Gastroesophageal sphincter (tissue), 3 donors: Measurements from ENCODE around the gene DNAJC24.

Experiments
- CTCF ChIP-seq, 4 experiments: fragments of 200-600 bp in 2 of 4; fragments of 450-650 bp in 2 of 4; sonication (generic) in 1 of 4; IDR thresholded peaks; one replicate each; pipeline ENCODE4 v1.5.1; 2017 to 2019; ENCODE audit warnings: antibody characterized with exemption in 4 of 4, mild to moderate bottlenecking in 2 of 4, moderate library complexity in 2 of 4
- EP300 ChIP-seq: sonication (generic); formaldehyde crosslinking; IDR thresholded peaks from one replicate; pipeline ENCODE4 v1.6.1; 2017; ENCODE audit warnings: antibody characterized with exemption, mild to moderate bottlenecking
- POLR2A ChIP-seq, 2 donors: fragments of 450-650 bp; IDR thresholded peaks; one replicate each; pipeline ENCODE4 v1.6.1; 2017; ENCODE audit warnings: antibody characterized with exemption in 2 of 2, mild to moderate bottlenecking in 2 of 2, moderate library complexity in 1 of 2
- POLR2AphosphoS5 ChIP-seq: sonication (generic); formaldehyde crosslinking; IDR thresholded peaks from one replicate; pipeline ENCODE4 v1.6.1; 2017; ENCODE audit warnings: antibody characterized with exemption

GRCh38 chr11:31417357-31417756 is 47.7 kb downstream of the DNAJC24 start:
- no peak for TF ChIP-seq CTCF (IDR thresholded peaks at IDR 0.05)
- no peak for TF ChIP-seq POLR2A (IDR thresholded peaks at IDR 0.05)
- no peak for TF ChIP-seq POLR2AphosphoS5
- TF ChIP-seq EP300, result no peak
